ENCODE results near the gene ATOH8. TPM values are rescaled to one million over a fixed set of nuclear protein-coding genes. Genes with fewer than 3 reads are reported as not detected.

ATOH8 gene
- total RNA-seq, 1 donor from 2014 or later = 13.7 TPM

GRCh38 chr2:85781013-85781332 lies 27.2 kb downstream of the ATOH8 start:
- no peaks in the 10 kb centered on the region for H3K36me3 Mint-ChIP-seq
- no peak for TF ChIP-seq CTCF (conservative IDR thresholded peaks at IDR 0.05)
- H3K9me3 Mint-ChIP-seq = no peaks in the 10 kb centered on the region
- H3K4me3 Mint-ChIP-seq = no peak overlapping the region
- peaks cover 22% of the 10 kb centered on the region for H3K4me1 Mint-ChIP-seq (ENCODE audit: unreplicated experiment)
- no peak for DNase-seq (ENCODE audit: extremely low spot score, unreplicated experiment)
- H3K27ac Mint-ChIP-seq = no peak overlapping the region
- H3K27me3 Mint-ChIP-seq = no peaks in the 10 kb centered on the region

DNA sequence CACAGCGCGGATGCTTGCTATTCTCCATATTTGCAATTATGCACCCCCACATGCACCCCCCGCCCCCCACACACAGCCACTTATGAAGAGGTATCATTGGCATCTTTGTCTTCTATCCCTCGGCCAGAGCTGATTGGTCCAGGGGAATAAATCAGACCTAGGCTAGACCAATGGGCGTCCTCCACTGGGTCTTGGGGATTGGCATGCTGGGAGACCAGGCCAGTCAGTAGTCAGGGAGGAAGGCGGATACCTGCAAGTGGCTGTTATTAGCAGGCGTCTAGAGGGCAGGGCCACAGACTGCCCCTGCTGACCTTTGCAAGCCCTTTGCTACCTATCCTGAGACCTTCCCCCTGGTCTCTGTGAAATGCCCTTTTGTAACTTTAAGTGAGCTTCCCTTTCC lies 30.0 kb downstream of the ATOH8 start:
- H3K27ac Mint-ChIP-seq = no peak overlapping the region
- H3K9me3 Mint-ChIP-seq = no peaks in the 10 kb centered on the region
- H3K4me1 Mint-ChIP-seq (ENCODE audit: unreplicated experiment) = peaks cover 13% of the 10 kb centered on the region
- DNase-seq (ENCODE audit: extremely low spot score, unreplicated experiment) = no peak
- H3K4me3 Mint-ChIP-seq = no peak overlapping the region
- no peaks in the 10 kb centered on the region for H3K27me3 Mint-ChIP-seq
- H3K36me3 Mint-ChIP-seq = no peaks in the 10 kb centered on the region
- no peak for TF ChIP-seq CTCF (conservative IDR thresholded peaks at IDR 0.05)

DNA sequence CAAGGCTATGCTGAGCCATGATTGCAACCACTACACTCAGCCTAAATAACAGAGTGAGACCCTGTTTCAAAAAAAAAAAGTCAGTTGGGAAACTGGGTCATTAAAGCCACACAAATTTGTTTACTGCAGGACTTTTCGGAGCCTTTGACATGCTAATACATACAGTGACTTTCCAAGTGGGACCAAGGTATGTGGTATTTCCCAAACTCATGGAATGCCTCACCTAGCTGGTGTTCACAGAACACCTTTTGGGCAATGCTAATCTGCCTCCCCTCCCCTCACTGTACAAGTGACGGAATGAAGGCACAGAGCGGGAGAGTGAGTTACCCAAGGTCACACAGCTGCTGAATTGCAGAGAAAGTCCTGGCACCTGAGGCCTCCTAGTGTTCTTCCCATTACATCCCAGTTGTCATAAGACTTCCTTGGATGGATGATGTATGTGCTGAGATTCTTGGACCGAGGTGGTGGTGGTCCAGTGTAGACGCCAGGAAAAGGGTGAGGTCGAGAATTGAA lies 30.7 kb downstream of the ATOH8 start:
- H3K9me3 Mint-ChIP-seq = no peaks in the 10 kb centered on the region
- no peaks in the 10 kb centered on the region for H3K36me3 Mint-ChIP-seq
- no peak for DNase-seq (ENCODE audit: extremely low spot score, unreplicated experiment)
- no peak for TF ChIP-seq CTCF (conservative IDR thresholded peaks at IDR 0.05)
- H3K27me3 Mint-ChIP-seq = no peaks in the 10 kb centered on the region
- no peak overlapping the region for H3K27ac Mint-ChIP-seq
- peaks cover 9% of the 10 kb centered on the region for H3K4me1 Mint-ChIP-seq (ENCODE audit: unreplicated experiment)
- H3K4me3 Mint-ChIP-seq = no peak overlapping the region

DNA sequence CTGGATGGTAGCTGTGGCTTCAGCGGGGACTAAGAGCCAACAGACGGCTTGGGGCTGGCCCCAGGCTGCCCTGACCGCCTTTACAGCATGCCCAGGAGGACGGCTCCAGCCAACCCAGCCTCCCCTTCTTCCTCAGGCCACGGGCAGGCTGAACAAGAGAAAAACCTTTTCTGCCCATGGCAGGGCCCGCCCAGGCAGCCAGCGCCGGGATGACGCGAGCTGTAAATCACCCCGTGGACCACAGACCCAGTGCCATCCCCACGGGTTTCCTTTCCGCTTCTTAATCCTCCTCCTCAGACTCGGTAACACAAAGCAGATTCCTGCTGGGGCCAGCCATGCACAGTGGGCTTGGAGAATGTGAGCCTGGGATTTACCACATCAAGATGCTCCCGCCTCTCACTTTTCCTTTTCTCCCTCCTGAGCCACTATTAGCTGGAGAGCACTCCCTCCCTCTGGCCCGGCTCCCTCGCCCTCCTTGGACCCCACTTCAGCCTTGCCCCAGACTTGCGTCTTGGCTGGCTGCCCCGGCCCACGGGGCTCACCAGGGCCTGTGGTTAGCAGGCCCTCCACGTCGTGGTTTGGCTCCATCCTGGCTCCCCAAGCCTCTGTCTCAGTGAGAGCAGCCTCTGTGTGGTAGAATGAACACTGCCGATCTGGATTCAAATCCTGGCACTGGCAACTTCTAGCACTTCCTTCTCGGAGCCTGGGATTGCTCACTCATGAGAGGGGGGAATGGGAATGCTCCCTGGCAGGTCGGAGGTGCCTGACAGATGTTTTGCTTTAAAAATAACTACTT lies 31.4 kb downstream of the ATOH8 start:
- no peak overlapping the region for H3K27ac Mint-ChIP-seq
- H3K36me3 Mint-ChIP-seq = no peaks in the 10 kb centered on the region
- H3K9me3 Mint-ChIP-seq = no peaks in the 10 kb centered on the region
- H3K4me3 Mint-ChIP-seq = no peak overlapping the region
- peaks cover 9% of the 10 kb centered on the region for H3K4me1 Mint-ChIP-seq (ENCODE audit: unreplicated experiment)
- TF ChIP-seq CTCF (conservative IDR thresholded peaks at IDR 0.05) = no peak
- no peaks in the 10 kb centered on the region for H3K27me3 Mint-ChIP-seq
- DNase-seq (ENCODE audit: extremely low spot score, unreplicated experiment) = no peak

DNA sequence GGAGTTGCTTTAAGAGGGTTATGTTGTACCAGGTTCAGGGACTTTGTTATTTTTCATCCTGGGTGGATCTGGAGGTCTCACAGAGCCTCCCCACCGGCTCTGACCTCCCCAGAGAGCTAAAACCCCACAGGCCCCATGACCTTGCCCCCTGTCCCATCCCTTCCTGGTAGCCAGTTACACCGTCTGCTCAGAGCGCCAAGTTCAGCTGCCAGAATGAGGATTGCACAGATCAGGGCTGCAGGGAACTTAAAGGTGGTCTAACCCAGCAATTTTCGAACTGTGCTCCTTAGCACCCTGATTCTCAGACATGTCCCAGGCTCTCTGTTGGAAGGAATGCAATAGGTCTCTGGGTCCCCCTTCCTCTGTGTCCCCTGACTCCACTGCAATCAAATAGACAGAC lies 32.1 kb downstream of the ATOH8 start:
- no peak for TF ChIP-seq CTCF (conservative IDR thresholded peaks at IDR 0.05)
- Mint-ChIP-seq H3K4me1 (ENCODE audit: unreplicated experiment) (peaks cover 5% of the 10 kb centered on the region), H3K4me3 (no peak overlapping the region), H3K27me3 (peaks cover 1% of the 10 kb centered on the region), H3K9me3 (no peaks in the 10 kb centered on the region), H3K27ac (no peak overlapping the region), H3K36me3 (no peaks in the 10 kb centered on the region)
- DNase-seq (ENCODE audit: extremely low spot score, unreplicated experiment) = no peak

All from type B pancreatic cell (in vitro differentiated cells).